Activated CD4-positive, alpha-beta T cell treated with anti-CD3 and anti-CD28 coated beads for 1 hour (primary cell): ENCODE measurements around the gene ZSWIM6.
"Not testable (repeated sequence)": the region's sequence is repeated elsewhere in the genome, so short reads cannot be mapped to it uniquely, and the experiment has no call there.

Experiments used
- DNase-seq: peaks from one replicate; pipeline ENCODE4 v3.0.0-alpha.2; 2020

ZSWIM6 gene

GRCh38 chr5:61412361-61412760 is 80.3 kb downstream of the ZSWIM6 start:
- no peak for DNase-seq

- DNase-seq, result not testable (repeated sequence)
Observed at GRCh38 chr5:61413205-61413604, 81.1 kb downstream of the ZSWIM6 start.

GRCh38 chr5:61414806-61415205 is 82.7 kb downstream of the ZSWIM6 start:
- DNase-seq, result no peak

- no peak for DNase-seq
Observed at GRCh38 chr5:61416010-61416409, 84.0 kb downstream of the ZSWIM6 start.

- no peak for DNase-seq
Observed at GRCh38 chr5:61416420-61416819, 84.4 kb downstream of the ZSWIM6 start.

GRCh38 chr5:61417340-61417739 is 85.3 kb downstream of the ZSWIM6 start:
- DNase-seq, result no peak

- DNase-seq, result no peak
Observed at GRCh38 chr5:61417851-61418250, 85.8 kb downstream of the ZSWIM6 start.

- DNase-seq, result no peak
Observed at GRCh38 chr5:61419106-61419505, 87.0 kb downstream of the ZSWIM6 start.

GRCh38 chr5:61420016-61420415 is 88.0 kb downstream of the ZSWIM6 start:
- no peak for DNase-seq

- not testable (repeated sequence) for DNase-seq
Observed at GRCh38 chr5:61421262-61421661, 89.2 kb downstream of the ZSWIM6 start.

GRCh38 chr5:61423487-61424145 is 91.6 kb downstream of the ZSWIM6 start:
- no peak for DNase-seq

GRCh38 chr5:61425918-61426317 is 93.9 kb downstream of the ZSWIM6 start:
- DNase-seq, result no peak

- no peak for DNase-seq
Observed at GRCh38 chr5:61429906-61430305, 97.8 kb downstream of the ZSWIM6 start.

- DNase-seq, result no peak
Observed at GRCh38 chr5:61431923-61432620, 100.0 kb downstream of the ZSWIM6 start.

GRCh38 chr5:61435368-61435767 is 103.3 kb downstream of the ZSWIM6 start:
- DNase-seq, result no peak

- DNase-seq, result no peak
Observed at GRCh38 chr5:61438298-61438970, 106.4 kb downstream of the ZSWIM6 start.

- DNase-seq, result no peak
Observed at GRCh38 chr5:61440086-61440485, 108.0 kb downstream of the ZSWIM6 start.

GRCh38 chr5:61440596-61440995 is 108.5 kb downstream of the ZSWIM6 start:
- no peak for DNase-seq

GRCh38 chr5:61441742-61442141 is 109.7 kb downstream of the ZSWIM6 start:
- DNase-seq, result no peak

- no peak for DNase-seq
Observed at GRCh38 chr5:61447780-61448495, 115.9 kb downstream of the ZSWIM6 start.

GRCh38 chr5:61449804-61450492 is 117.9 kb downstream of the ZSWIM6 start:
- DNase-seq, result no peak

GRCh38 chr5:61450493-61451279 is 118.6 kb downstream of the ZSWIM6 start:
- no peak for DNase-seq
